Skeletal muscle satellite cell (primary cell): ENCODE results near the gene SYNPR.

Experiments used
- H3K27me3 ChIP-seq: 2 replicates; pipeline ENCODE4 v1.7.0; 2013; ENCODE audit warnings: low read length; ENCODE audit not compliant: control insufficient read depth, insufficient read depth
- H3K36me3 ChIP-seq: 2 replicates; pipeline ENCODE4 v1.7.0; 2013; ENCODE audit warnings: mild to moderate bottlenecking, control low read depth, low read length; ENCODE audit not compliant: insufficient read depth
- H3K4me1 ChIP-seq: 2 replicates; pipeline ENCODE4 v1.7.0; 2013; ENCODE audit warnings: low read length; ENCODE audit not compliant: control insufficient read depth, insufficient read depth
- H3K4me2 ChIP-seq: 2 replicates; pipeline ENCODE4 v1.7.0; 2013; ENCODE audit warnings: mild to moderate bottlenecking, low read length
- H3K4me3 ChIP-seq: 2 replicates; pipeline ENCODE4 v1.7.0; 2013; ENCODE audit warnings: low read length
- H3K9ac ChIP-seq: 2 replicates; pipeline ENCODE4 v1.7.0; 2013; ENCODE audit warnings: mild to moderate bottlenecking, low read depth, low read length, moderate library complexity
- H3K9me3 ChIP-seq: replicated peaks from 2 replicates; pipeline ENCODE4 v1.7.0; 2013; ENCODE audit warnings: mild to moderate bottlenecking, control low read depth, low read length

The SYNPR gene

DNA sequence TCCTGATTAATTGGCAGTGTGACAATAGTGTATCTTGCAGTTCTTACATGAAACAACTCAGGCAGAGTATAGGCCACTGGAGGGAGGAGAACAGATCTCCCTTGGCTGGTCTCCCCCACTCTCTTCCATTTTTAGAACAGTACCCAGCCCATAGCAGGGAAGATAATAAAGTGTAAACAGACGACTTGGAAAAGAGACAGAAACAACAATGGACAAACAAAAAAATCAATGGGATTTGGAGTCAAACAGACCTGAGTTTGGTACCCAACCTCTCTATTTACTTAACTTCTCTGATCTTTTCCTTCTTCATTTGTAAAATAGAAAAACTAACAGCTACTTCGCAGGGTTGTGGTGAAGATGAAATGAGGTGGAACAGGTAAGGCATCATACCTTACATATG lies 315.7 kb downstream of the SYNPR start:
- Histone ChIP-seq H3K36me3 (no peaks in the 10 kb centered on the region), H3K4me1 (no peaks in the 10 kb centered on the region), H3K4me3 (no peak overlapping the region), H3K9ac (no peak overlapping the region), H3K9me3 (peaks cover 3% of the 10 kb centered on the region), H3K27me3 (no peaks in the 10 kb centered on the region), H3K4me2 (no peak overlapping the region)

DNA sequence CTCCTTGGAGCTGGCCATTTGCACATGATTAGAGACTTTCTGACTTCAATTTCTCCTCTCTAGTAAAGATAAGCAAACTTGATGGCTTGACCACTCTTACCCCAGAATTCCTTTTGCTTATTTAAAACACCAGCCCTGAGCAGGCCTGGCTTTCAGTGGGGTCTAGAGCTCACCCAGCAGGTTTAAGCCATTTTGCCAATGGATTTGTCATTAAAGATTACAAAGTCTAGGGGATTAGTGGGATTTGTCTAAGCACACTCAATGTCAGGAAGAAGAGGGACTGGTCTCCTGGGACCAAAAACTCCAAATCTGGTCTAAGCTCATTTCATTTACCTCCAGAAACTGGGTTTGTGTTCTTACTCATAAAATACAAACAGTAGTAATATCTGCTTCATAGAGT lies 317.1 kb downstream of the SYNPR start:
- Histone ChIP-seq H3K9ac (no peak overlapping the region), H3K4me3 (no peak overlapping the region), H3K4me2 (no peak overlapping the region), H3K27me3 (no peaks in the 10 kb centered on the region), H3K9me3 (no peaks in the 10 kb centered on the region), H3K4me1 (no peaks in the 10 kb centered on the region), H3K36me3 (no peaks in the 10 kb centered on the region)

DNA sequence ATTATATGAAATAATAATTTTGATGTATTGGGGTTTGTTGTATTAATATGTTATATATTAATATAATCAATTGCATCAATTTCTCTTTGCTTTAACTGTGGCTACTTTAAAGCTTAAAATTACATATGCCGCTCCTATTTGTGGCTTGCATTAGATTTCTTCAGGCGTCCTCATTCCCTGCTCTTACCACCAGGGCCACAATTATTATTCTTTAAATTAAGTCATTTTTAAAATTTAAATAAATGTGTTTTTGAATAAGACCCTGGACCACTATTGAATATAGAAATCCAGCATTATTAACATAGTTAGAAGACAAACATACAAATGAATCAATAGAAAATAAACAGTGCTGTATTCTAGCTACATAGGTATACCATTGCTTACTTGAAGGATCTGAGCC lies 318.9 kb downstream of the SYNPR start:
- Histone ChIP-seq H3K4me1 (no peaks in the 10 kb centered on the region), H3K36me3 (no peaks in the 10 kb centered on the region)

DNA sequence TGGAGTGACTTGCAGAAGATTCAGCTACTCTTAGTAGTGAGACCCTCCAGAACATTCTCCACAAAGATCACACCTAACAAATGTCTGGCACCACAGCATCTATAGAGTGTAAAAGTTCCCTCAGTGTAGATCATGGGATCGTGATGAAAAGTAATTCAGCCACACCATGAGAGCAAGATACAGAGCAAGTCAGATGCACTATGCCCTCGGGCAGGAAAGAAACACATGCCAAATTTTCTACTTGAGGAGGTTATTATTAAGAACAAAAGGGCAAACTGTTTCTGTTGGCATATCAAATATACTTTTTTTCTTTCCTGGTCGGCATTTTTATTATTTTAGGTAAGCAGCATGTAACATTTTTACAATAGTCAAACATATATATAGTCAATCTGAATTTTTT lies 329.6 kb downstream of the SYNPR start:
- Histone ChIP-seq H3K36me3 (no peaks in the 10 kb centered on the region), H3K4me3 (no peak overlapping the region), H3K9ac (no peak overlapping the region), H3K27me3 (no peaks in the 10 kb centered on the region), H3K4me2 (no peak overlapping the region), H3K9me3 (no peaks in the 10 kb centered on the region), H3K4me1 (no peaks in the 10 kb centered on the region)

More for the DNA sequence above, 318.9 kb downstream of the SYNPR start:
- H3K4me2 ChIP-seq: no peak overlapping the region
- H3K27me3 ChIP-seq: no peaks in the 10 kb centered on the region
- no peaks in the 10 kb centered on the region for H3K9me3 ChIP-seq
- H3K4me3 ChIP-seq: no peak overlapping the region
- H3K9ac ChIP-seq: no peak overlapping the region

DNA sequence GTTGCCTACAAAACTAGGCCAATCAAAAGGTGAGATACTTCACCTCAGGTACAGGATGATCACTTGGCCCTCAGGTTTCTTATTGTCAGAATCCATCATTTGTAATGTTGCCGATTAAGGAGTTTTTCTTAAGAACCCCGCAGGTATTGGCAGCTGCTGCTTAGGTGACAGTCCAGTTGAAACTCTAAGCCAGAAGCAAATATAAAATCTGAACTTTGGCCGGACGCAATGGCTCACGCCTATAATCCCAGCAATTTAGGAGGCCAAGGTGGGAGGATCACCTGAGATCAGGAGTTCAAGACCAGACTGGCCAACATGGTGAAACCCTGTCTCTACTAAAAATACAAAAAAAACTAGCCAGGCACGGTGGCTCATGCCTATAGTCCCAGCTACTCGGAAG lies 331.3 kb downstream of the SYNPR start:
- Histone ChIP-seq H3K9ac (no peak overlapping the region), H3K4me1 (peaks cover 16% of the 10 kb centered on the region), H3K9me3 (no peaks in the 10 kb centered on the region), H3K36me3 (no peaks in the 10 kb centered on the region), H3K27me3 (no peaks in the 10 kb centered on the region), H3K4me2 (no peak overlapping the region), H3K4me3 (no peak overlapping the region)

DNA sequence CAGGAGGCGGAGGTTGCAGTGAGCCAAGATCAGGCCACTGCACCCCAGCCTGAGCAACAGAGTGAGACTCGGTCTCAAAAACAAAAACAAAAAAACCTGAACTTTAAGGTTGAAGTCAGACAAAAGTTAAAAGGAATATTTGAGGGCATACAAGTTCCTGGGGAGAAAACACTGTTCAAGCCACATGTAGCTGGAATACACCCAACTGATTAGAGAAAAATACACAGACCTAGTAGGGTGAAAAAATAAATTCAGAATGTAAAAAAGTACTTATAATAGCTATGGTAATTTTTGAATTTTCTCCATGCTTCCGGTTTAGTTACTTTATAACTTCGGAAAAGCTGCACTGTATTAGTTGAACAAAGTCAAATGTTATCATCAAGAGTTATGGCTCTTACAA lies 331.7 kb downstream of the SYNPR start:
- no peak overlapping the region for H3K4me2 ChIP-seq
- no peak overlapping the region for H3K4me3 ChIP-seq
- no peaks in the 10 kb centered on the region for H3K36me3 ChIP-seq
- peaks cover 16% of the 10 kb centered on the region for H3K4me1 ChIP-seq
- H3K9ac ChIP-seq: no peak overlapping the region
- H3K9me3 ChIP-seq: no peaks in the 10 kb centered on the region
- no peaks in the 10 kb centered on the region for H3K27me3 ChIP-seq

DNA sequence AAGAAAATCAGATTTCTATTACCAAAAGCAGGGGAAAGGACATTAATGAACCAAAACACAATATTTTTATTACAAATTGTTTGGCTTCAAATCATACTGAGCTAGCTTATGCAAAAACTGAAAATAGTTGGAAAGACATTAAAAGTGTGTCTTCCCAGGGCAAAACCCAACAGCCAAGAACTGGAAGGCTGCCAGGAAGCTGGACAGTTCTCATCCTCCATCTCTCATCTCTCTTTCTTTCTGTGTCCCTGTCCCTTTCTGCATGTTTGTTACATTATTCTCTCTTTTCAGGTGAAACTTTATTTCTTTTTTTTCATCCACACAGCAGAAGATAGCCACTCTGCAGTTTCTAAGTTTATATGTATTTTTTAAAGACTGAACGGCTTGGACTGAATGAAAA lies 333.3 kb downstream of the SYNPR start:
- H3K36me3 ChIP-seq: no peaks in the 10 kb centered on the region
- no peak overlapping the region for H3K4me3 ChIP-seq
- H3K9ac ChIP-seq: no peak overlapping the region
- no peaks in the 10 kb centered on the region for H3K27me3 ChIP-seq
- no peak overlapping the region for H3K4me2 ChIP-seq
- peaks cover 16% of the 10 kb centered on the region for H3K4me1 ChIP-seq
- H3K9me3 ChIP-seq: no peaks in the 10 kb centered on the region

DNA sequence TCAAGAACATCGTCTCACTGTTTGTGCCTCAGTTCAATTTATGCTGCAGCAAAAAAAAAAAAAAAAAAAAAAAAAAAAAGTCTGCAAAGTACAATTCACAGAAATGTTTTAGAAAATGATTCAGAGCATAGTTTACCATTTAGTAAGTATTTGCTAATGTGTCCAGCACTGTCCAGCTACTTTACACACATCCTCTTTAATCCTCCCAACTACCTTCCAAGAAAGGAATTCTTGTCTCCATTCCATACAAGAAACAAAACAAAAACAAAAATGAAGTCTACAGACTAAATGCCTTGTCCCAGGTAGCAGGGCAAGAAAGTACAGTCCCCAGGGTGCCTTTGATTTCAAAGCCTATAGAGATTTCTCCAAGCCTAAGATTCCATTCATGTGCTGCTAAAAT lies 335.5 kb downstream of the SYNPR start:
- H3K4me2 ChIP-seq: peak overlapping the region; percentile 17
- H3K36me3 ChIP-seq: no peaks in the 10 kb centered on the region
- H3K4me1 ChIP-seq: peaks cover 16% of the 10 kb centered on the region
- no peak overlapping the region for H3K9ac ChIP-seq
- no peak overlapping the region for H3K4me3 ChIP-seq
- H3K27me3 ChIP-seq: no peaks in the 10 kb centered on the region
- H3K9me3 ChIP-seq: no peaks in the 10 kb centered on the region

DNA sequence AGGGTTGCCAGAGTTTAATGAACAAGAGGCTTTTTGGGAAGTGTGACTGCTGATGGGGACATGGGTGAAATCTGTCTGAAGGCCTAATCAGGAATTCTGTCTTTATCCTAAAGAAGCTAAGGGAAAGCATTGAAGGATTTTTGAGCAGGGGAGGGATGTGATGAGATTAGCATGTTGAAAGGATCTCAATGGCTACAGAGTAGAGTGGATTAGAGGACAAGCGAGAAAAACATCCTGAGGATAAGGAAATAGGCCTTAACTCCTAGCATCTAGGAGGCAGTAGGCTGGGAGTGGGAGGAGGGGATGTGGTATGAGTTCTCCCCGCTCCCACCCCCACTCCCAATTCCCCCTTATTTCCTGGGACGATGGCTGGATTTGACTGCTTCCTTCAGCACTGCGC lies 339.3 kb downstream of the SYNPR start:
- Histone ChIP-seq H3K4me1 (peaks cover 16% of the 10 kb centered on the region), H3K4me2 (no peak overlapping the region), H3K9ac (no peak overlapping the region), H3K4me3 (no peak overlapping the region), H3K27me3 (no peaks in the 10 kb centered on the region), H3K36me3 (no peaks in the 10 kb centered on the region), H3K9me3 (no peaks in the 10 kb centered on the region)

DNA sequence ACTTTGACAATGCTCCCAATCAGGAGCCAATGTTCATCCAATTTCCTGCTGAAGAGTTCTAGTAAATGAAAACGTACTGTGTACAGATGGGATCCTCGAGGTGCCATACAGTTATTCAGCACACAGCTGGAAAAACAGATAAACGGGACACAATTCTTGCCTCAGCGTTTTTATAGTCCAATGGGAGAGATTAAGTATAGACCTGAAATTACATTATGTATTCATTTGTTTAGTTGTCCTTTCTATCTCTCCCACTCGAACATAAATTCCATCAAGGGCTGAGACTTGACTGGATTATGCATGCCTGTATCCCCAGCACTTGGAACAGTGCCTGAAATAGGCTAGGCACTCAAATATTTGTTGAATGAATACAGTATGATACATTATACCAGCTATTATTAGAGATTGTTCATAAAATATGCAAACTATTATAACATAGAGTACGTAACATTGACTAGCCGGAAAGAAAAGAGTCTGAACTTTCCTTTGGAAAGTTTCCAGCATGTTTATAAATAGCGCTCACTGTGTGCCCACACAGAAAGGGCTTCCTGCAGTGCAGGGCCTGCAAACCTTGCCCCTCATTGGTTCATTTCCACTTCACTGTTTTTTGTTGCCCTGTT lies 346.9 kb downstream of the SYNPR start:
- H3K36me3 ChIP-seq: no peaks in the 10 kb centered on the region
- H3K4me3 ChIP-seq: peak overlapping the region; percentile 41
- peak overlapping the region; percentile 66 for H3K4me2 ChIP-seq
- peaks cover 16% of the 10 kb centered on the region for H3K4me1 ChIP-seq
- H3K9ac ChIP-seq: peak overlapping the region; percentile 39
- no peaks in the 10 kb centered on the region for H3K9me3 ChIP-seq
- no peaks in the 10 kb centered on the region for H3K27me3 ChIP-seq

DNA sequence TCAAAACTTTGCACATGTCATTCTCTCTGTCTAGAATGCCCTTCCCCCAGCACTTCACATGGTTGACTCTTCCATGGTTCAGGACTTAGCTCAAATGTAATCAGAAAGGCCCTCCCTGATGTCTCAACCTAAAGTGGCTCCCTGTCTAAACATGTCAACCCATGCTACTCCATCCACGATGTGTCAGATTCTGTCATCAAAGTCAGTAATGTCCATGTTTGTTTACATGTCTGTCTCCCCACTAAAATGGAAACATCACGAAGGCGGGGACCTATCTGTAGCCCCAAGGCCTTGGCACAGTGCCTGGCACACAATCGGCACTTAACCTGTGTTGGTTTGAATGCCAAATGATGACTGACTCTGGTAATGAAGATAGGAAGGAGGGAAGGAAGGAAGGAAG lies 353.6 kb downstream of the SYNPR start:
- H3K36me3 ChIP-seq: no peaks in the 10 kb centered on the region

DNA sequence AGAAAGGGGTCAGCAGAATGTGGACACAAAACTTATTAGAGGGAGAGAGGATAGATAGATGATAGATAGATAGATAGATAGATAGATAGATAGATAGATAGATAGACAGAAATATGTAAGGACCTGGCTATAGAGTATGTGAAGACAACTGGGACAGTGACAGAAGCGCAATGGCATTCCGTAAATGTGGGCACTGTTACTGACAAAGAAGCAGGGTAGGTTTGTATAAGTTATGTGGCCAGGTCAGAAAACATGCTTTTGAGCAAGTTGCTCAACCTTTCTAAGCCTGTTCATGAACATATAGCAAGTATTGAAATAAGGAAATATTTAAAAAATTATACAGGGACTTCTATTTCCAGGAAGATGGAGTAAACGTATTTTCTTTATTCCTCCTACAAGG lies 357.1 kb downstream of the SYNPR start:
- Histone ChIP-seq H3K4me2 (no peak overlapping the region), H3K4me1 (no peaks in the 10 kb centered on the region), H3K9ac (no peak overlapping the region), H3K27me3 (no peaks in the 10 kb centered on the region), H3K36me3 (no peaks in the 10 kb centered on the region), H3K4me3 (no peak overlapping the region), H3K9me3 (no peaks in the 10 kb centered on the region)

More for the DNA sequence above, 353.6 kb downstream of the SYNPR start:
- Histone ChIP-seq H3K9ac (no peak overlapping the region), H3K4me2 (no peak overlapping the region), H3K27me3 (no peaks in the 10 kb centered on the region), H3K4me3 (no peak overlapping the region), H3K9me3 (no peaks in the 10 kb centered on the region), H3K4me1 (no peaks in the 10 kb centered on the region)
